IPS-18a (cell line): ENCODE results near the gene CD99.

Experiments
- H3K27ac ChIP-seq: one replicate; pipeline ENCODE4 v1.5.1; 2013; ENCODE audit warnings: low read length
- H3K27me3 ChIP-seq: one replicate; pipeline ENCODE4 v1.6.1; 2013; ENCODE audit warnings: mild to moderate bottlenecking, low read length; ENCODE audit not compliant: control insufficient read depth, insufficient read depth
- H3K36me3 ChIP-seq: one replicate; pipeline ENCODE4 v1.6.1; 2013; ENCODE audit warnings: low read depth, low read length; ENCODE audit not compliant: control insufficient read depth
- H3K4me1 ChIP-seq: one replicate; pipeline ENCODE4 v1.6.1; 2013; ENCODE audit warnings: low read depth, low read length; ENCODE audit not compliant: control insufficient read depth
- H3K4me3 ChIP-seq: one replicate; pipeline ENCODE4 v1.5.1; 2013; ENCODE audit warnings: low read length
- H3K9ac ChIP-seq: one replicate; pipeline ENCODE4 v1.6.1; 2013; ENCODE audit warnings: mild to moderate bottlenecking, low read length, moderate library complexity
- H3K9me3 ChIP-seq: one replicate; pipeline ENCODE4 v1.6.1; 2013; ENCODE audit warnings: low read depth, low read length; ENCODE audit not compliant: control insufficient read depth

The CD99 gene

DNA sequence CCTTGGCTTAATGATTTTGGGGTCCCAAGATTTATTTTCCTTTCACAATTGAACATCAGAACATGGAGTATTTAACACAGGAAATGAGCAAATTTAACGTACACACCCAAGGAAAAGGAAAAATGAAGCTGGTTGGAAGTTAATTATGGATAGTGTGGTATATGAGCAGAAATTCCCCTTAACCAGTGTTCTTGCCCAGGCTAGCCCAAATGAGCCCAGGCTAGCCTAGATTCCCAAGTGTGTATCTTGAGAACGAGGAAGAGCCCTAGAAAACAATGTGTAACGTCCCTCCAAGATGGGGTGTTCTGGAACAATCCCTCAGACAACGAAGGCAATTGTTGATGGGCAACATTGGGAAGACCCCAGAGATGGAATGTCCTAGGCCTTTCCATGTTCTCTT lies 94.4 kb downstream of the CD99 start:
- H3K4me3 ChIP-seq = no peak overlapping the region
- no peak overlapping the region for H3K27ac ChIP-seq
- no peaks in the 10 kb centered on the region for H3K27me3 ChIP-seq
- no peak overlapping the region for H3K9ac ChIP-seq
- H3K9me3 ChIP-seq = no peaks in the 10 kb centered on the region
- no peaks in the 10 kb centered on the region for H3K36me3 ChIP-seq
- H3K4me1 ChIP-seq = peaks cover 31% of the 10 kb centered on the region

DNA sequence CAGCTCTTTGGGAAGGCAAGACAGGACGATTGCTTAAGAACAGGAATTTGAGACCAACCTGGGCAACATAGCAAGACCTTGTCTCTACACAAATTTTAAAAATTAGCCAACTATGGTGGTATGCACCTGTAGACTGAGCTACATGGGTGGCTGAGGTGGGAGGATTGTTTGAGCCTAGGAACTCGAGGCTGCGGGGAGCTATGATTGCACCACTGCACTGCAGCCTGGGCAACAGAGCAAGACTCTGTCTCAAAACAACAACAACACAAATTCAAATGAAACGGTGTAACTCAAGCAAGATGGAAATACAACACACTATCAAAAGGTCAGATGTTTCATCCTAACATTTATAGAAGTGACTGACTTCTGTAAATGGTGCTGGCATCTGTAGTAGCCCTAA lies 97.9 kb downstream of the CD99 start:
- H3K4me3 ChIP-seq = no peak overlapping the region
- H3K9ac ChIP-seq = no peak overlapping the region
- H3K9me3 ChIP-seq = no peaks in the 10 kb centered on the region
- H3K27me3 ChIP-seq = no peaks in the 10 kb centered on the region
- H3K4me1 ChIP-seq = peaks cover 19% of the 10 kb centered on the region
- no peak overlapping the region for H3K27ac ChIP-seq
- H3K36me3 ChIP-seq = no peaks in the 10 kb centered on the region

DNA sequence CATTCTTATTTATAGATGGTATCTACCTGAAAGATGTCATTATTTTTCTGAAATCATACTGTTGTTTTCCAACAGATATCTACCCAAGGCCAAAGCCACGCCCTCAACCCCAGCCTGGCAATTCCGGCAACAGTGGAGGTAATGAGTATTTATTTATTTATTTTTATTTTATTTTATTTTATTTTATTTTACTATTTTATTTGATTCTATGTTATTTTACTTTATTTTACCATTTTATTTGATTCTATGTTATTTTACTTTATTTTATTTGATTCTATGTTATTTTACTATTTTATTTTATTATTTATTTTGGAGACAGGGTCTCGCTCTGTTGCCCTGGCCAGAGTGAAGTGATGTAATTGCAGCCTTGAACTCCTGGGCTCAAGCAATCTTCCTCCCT lies 98.5 kb downstream of the CD99 start:
- Histone ChIP-seq H3K9me3 (no peaks in the 10 kb centered on the region), H3K4me1 (peaks cover 21% of the 10 kb centered on the region), H3K36me3 (no peaks in the 10 kb centered on the region), H3K9ac (no peak overlapping the region), H3K27ac (no peak overlapping the region), H3K27me3 (no peaks in the 10 kb centered on the region), H3K4me3 (no peak overlapping the region)
